Measurements from ENCODE around the gene HLX. TPM values are rescaled to one million over a fixed set of nuclear protein-coding genes. Genes with fewer than 3 reads are reported as not detected.

The HLX gene
- polyA plus RNA-seq, 1 of the 3 experiments (the other 2 are of a cell fraction): 21.4 TPM

- DNase-seq: no peak
- no peaks in the 10 kb centered on the region for H3K79me2 ChIP-seq (ENCODE audit: insufficient read depth)
- H3K36me3 ChIP-seq (replicated peaks in 1 of 2; ENCODE audit: control insufficient read depth in 1 of 2, insufficient read depth in 2 of 2, low read length in 1 of 2): no peaks in the 10 kb centered on the region
- H4K20me1 ChIP-seq (ENCODE audit: insufficient read depth): no peaks in the 10 kb centered on the region
- no peak overlapping the region for H2AFZ ChIP-seq (ENCODE audit: low read depth)
- H3K4me1 ChIP-seq (ENCODE audit: control insufficient read depth in 1 of 2, insufficient read depth in 2 of 2, low read depth in 1 of 2, low read length in 1 of 2): no peaks in the 10 kb centered on the region
- WGBS (ENCODE audit: low lambda C conversion rate): 29% methylated on average over 2 of the region's 2 CpGs
- H3K9ac ChIP-seq: no peak overlapping the region
- no peak overlapping the region for H3K4me2 ChIP-seq
- no peaks in the 10 kb centered on the region for H3F3A ChIP-seq (replicated peaks; ENCODE audit: insufficient read depth)
- H3K9me2 ChIP-seq: no peaks in the 10 kb centered on the region
- no peak overlapping the region for H3K27ac ChIP-seq (ENCODE audit: low read depth in 2 of 2, low read length in 1 of 2)
- ChIA-PET POLR2A (no interaction called here), CTCF (no interaction called here)
- TF ChIP-seq FOXM1 (IDR thresholded peaks at IDR 0.05; ENCODE audit: low read depth) (no peak), RCOR1 (IDR thresholded peaks at IDR 0.05; ENCODE audit: low read length) (no peak), RXRA (IDR thresholded peaks at IDR 0.05; ENCODE audit: borderline replicate concordance, low read depth) (no peak), SMC3 (IDR thresholded peaks at IDR 0.05; ENCODE audit: low read depth, low read length) (no peak), NRF1 (IDR thresholded peaks at IDR 0.05; ENCODE audit: low read depth, low read length) (no peak), POLR2AphosphoS5 (IDR thresholded peaks at IDR 0.05; ENCODE audit: low read depth, low read length) (no peak), TAF1 (IDR thresholded peaks at IDR 0.05; ENCODE audit: borderline replicate concordance, low read depth, low read length) (no peak), JUND (IDR thresholded peaks at IDR 0.05) (no peak), REST (IDR thresholded peaks at IDR 0.05; ENCODE audit: low read depth, low read length) (no peak), ZBTB33 (IDR thresholded peaks at IDR 0.05; ENCODE audit: borderline replicate concordance, low read depth) (no peak), IRF3 (IDR thresholded peaks at IDR 0.05; ENCODE audit: low read depth, low read length) (no peak), USF2 (IDR thresholded peaks at IDR 0.05; ENCODE audit: borderline replicate concordance, low read depth, low read length) (no peak), PBX3 (IDR thresholded peaks at IDR 0.05) (no peak), RFX5 (IDR thresholded peaks at IDR 0.05; ENCODE audit: low read length) (no peak), MAX (IDR thresholded peaks at IDR 0.05; ENCODE audit: low read depth) (no peak), YY1 (IDR thresholded peaks at IDR 0.05; ENCODE audit: low read depth) (no peak), TEAD4 (IDR thresholded peaks at IDR 0.05; ENCODE audit: borderline replicate concordance, insufficient read depth) (no peak)
- H3K27me3 ChIP-seq (ENCODE audit: insufficient read depth): no peaks in the 10 kb centered on the region
- H3K9me3 ChIP-seq: peaks cover 8% of the 10 kb centered on the region; the same call in 1 of the 2 replicates
- H3K4me3 ChIP-seq (ENCODE audit: low read depth in 2 of 2, low read length in 1 of 2): no peak overlapping the region
Observed at GRCh38 chr1:220852408-220852807, 26.8 kb upstream of the HLX start.

All from SK-N-SH (cell line).